Colonic mucosa (tissue), 4 donors: Measurements from ENCODE around the gene ARHGEF16. TPM values are rescaled to one million over a fixed set of nuclear protein-coding genes. Genes with fewer than 3 reads are reported as not detected.

ENCODE experiments used
- DNase-seq: peaks from one replicate; pipeline ENCODE4 v3.0.0-alpha.2; 2020
- H3K27ac ChIP-seq: fragments of 200-600 bp; one replicate; pipeline ENCODE4 v1.8.0; 2021
- H3K27me3 ChIP-seq: fragments of 200-600 bp; one replicate; pipeline ENCODE4 v1.8.0; 2021
- H3K36me3 ChIP-seq: fragments of 200-600 bp; one replicate; pipeline ENCODE4 v1.8.0; 2021
- H3K4me1 ChIP-seq: fragments of 200-600 bp; one replicate; pipeline ENCODE4 v1.8.0; 2021; ENCODE audit warnings: mild to moderate bottlenecking
- H3K4me3 ChIP-seq: fragments of 200-600 bp; one replicate; pipeline ENCODE4 v1.8.0; 2021
- H3K9ac ChIP-seq, 2 donors: one replicate each; pipeline ENCODE4 v1.7.0; 2013; ENCODE audit warnings: control low read depth in 2 of 2, low read depth in 2 of 2, low read length in 2 of 2
- H3K9me3 ChIP-seq: fragments of 200-600 bp; one replicate; pipeline ENCODE4 v1.8.0; 2021
- intact Hi-C: fragments of 100-400 bp; cut with DNase I; formaldehyde crosslinking; loops from one replicate; pipeline ENCODE4 v1.14.1; 2022
- total RNA-seq, 2 donors: library from RNA; stranded (reverse); fragmentation: NEBNext Ultra II Directional in 1 of 2; extraction: Animal tissue kit (Norgen Biotek cat#: 25700) in 1 of 2; gene quantifications; one replicate each; pipeline ENCODE4 v1.2.1, GENCODE V29; 2021
- TF ChIP-seq, protein P1 (sequence below): fragments of 200-600 bp; IDR thresholded peaks from one replicate; pipeline ENCODE4 v1.8.0; 2022; ENCODE audit warnings: antibody characterized with exemption, mild to moderate bottlenecking
- donor health status: healthy.
- donor health status: DM: no; HTN: no; CAD: no.
- donor health status: DM: no; HTN: no; CAD: no.

Gene ARHGEF16
- total RNA-seq, 2 donors from 2014 or later, result 77.3 to 90.2 TPM

DNA sequence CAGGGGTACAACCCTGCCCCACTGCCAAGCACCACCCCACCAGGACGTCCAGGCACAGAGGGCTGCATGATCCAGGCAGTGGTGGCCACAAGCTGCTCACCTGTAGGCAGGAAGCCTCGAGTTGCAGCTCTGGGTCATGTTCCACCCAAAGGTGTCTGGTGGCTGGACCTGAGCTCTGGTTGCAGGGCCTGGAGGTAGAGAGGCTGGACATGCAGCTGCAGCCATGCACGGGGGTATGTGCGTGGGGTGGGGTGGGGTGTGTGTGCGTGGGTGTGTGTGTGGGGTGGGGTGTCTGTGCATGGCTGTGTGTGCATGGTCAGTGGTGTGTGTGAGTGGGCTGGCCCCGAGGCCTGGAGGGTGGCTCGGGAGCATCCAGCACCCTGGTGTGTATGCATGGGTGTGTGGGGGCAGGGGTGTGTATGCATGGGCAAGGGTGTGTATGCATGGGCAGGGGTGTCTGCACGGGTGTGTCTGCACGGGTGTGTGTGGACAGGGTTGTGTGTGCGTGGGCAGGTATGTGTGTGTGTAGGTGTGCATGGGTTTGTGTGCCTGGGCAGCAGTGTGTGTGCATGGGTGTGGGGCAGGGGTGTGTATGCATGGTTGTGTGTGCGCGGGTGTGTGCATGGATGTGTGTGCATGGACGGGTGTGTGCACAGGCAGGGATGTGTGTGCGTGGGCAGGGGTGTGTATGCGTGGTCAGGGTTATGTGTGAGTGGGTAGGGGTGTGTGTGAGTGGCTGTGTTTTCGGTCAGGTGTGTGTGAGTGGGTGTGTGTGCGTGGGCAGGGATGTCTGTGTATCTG, 15.6 kb downstream of the ARHGEF16 start:
- Histone ChIP-seq H3K36me3 (no peaks in the 10 kb centered on the region), H3K27ac (no peak overlapping the region), H3K4me1 (no peaks in the 10 kb centered on the region), H3K9ac (no peak overlapping the region), H3K4me3 (no peak overlapping the region), H3K27me3 (no peaks in the 10 kb centered on the region), H3K9me3 (no peaks in the 10 kb centered on the region)
- DNase-seq, result no peak
- TF ChIP-seq, protein P1, sequence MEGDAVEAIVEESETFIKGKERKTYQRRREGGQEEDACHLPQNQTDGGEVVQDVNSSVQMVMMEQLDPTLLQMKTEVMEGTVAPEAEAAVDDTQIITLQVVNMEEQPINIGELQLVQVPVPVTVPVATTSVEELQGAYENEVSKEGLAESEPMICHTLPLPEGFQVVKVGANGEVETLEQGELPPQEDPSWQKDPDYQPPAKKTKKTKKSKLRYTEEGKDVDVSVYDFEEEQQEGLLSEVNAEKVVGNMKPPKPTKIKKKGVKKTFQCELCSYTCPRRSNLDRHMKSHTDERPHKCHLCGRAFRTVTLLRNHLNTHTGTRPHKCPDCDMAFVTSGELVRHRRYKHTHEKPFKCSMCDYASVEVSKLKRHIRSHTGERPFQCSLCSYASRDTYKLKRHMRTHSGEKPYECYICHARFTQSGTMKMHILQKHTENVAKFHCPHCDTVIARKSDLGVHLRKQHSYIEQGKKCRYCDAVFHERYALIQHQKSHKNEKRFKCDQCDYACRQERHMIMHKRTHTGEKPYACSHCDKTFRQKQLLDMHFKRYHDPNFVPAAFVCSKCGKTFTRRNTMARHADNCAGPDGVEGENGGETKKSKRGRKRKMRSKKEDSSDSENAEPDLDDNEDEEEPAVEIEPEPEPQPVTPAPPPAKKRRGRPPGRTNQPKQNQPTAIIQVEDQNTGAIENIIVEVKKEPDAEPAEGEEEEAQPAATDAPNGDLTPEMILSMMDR, result no peak
- intact Hi-C loops, result no loop called here

DNA sequence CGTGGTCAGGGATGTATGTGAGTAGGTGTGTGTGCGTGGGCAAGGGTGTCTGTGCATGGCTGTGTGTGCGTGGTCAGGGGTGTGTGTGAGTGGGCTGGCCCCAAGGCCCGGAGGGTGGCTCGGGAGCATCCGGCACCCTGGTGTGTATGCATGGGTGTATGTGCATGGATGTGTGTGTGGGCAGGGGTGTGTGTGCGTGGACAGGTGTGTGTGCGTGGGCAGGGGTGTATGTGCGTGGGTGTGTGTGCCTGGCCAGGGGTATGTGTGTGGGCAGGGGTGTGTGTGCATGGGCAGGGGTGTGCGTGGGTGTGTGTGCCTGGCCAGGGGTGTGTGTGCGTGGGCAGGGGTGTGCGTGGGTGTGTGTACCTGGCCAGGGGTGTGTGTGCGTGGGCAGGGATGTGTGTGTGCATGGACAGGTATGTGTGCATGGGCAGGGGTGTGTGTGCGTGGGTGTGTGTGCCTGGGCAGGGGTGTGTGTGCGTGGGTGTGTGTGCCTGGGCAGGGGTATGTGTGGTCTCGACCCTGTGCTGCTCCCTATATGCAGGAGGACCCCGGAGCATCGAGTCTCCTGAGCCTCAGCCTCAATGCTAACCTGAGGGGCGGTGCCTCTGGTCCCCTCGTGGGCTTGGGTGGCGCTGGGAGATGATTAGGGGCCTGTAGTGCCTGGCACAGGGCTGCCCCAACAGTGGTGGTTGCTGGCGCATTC, 16.3 kb downstream of the ARHGEF16 start:
- Histone ChIP-seq H3K4me3 (no peak overlapping the region), H3K9ac (no peak overlapping the region), H3K27ac (no peak overlapping the region), H3K27me3 (no peaks in the 10 kb centered on the region), H3K36me3 (no peaks in the 10 kb centered on the region), H3K4me1 (no peaks in the 10 kb centered on the region), H3K9me3 (no peaks in the 10 kb centered on the region)
- no peak for DNase-seq
- intact Hi-C loops, result no loop called here
- TF ChIP-seq, protein P1, result no peak

DNA sequence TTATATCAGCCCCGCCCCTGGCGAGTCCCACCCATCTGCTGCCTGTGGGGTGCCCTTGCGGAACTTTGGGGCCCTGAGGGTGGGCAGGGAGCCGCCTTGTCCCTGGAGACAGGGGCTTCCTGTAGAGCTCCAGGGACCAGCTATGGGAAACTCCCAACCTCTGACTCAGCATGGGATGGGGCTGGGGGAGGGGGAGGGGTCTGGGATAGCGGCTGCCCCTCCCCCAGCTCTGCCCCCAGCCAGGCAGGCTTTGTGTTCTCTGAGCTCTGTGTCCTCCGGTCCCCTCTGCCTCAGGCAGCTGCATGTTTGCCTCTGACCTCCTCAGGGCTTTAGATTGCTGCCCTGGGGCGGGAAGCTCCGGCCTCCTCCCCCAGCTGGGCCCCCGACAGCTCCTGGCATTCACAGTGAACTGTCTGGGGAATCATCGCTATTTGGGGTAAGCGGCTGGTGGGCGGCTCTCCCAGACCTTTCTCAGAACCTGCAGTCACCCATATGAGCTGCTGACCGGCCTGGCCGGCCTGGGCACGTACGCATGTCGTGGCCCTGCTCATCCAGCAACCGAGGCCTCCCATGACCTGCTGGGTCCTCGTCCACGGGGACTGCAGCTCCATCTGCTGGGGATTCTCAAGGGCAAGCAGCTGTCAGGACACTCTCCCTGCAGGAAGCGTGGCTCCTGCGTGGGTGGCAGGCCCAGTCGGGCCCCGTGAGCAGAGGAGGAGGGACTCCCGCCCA, 17.1 kb downstream of the ARHGEF16 start:
- Histone ChIP-seq H3K27me3 (no peaks in the 10 kb centered on the region), H3K9me3 (no peaks in the 10 kb centered on the region), H3K9ac (no peak overlapping the region), H3K27ac (no peak overlapping the region), H3K36me3 (no peaks in the 10 kb centered on the region), H3K4me1 (no peaks in the 10 kb centered on the region), H3K4me3 (no peak overlapping the region)
- intact Hi-C loops, result no loop called here
- no peak for DNase-seq
- TF ChIP-seq, protein P1, result no peak

DNA sequence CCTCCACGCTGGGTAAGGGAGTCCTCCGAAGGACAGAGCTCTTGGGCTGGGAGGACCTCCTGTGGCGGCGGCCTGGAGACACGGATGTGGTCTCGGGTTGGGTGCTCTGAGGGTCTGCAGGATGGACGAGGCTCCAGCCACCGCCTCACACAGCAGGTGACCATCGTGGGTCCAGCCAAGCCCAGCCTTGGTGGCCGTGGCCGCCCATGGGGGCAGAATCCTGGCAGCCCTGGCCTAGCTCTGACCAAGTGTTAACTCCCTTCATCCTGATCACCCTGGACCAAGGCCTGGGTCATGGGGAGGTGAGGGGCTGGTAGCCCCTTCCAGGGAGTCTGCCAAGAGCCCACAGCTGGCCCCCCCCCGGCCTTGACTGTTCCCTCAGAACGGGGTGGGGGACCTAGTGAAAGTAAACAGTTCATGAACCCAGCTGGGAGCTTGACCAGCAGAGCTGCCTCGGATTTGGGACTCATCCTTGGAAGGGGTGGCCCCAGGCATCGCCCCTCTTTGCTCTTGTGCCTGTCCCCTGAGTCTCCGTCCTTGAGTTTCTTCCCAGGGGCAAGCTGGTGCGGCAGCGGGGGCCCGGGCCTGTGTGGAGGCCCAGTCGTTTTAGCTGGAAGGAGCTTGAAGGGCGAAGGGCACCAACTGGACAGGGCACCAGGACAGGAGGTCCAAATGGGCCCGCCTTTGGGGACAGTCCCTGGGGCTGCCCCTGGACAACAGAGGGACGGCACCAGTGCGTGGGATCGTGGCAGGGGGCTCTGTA, 17.8 kb downstream of the ARHGEF16 start:
- TF ChIP-seq, protein P1, result no peak
- no peak overlapping the region for H3K27ac ChIP-seq

DNA sequence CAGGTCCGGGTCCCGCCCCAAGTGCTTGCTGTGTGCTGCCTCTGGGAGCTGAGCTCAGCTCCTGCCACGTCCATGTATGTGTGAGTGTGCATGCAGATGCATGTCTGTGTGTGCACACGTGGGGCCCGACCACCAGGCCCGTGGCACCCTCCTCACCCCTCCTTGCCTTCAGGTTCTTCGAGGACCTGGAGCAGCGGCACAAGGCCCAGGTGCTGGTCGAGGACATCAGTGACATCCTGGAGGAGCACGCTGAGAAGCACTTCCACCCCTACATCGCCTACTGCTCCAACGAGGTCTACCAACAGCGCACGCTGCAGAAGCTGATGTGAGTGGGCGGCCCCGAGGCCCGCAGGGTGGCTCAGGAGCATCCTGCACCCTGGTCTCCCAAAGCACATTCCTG, 18.4 kb downstream of the ARHGEF16 start:
- H3K4me1 ChIP-seq, result no peaks in the 10 kb centered on the region
- no peaks in the 10 kb centered on the region for H3K36me3 ChIP-seq
- no peaks in the 10 kb centered on the region for H3K9me3 ChIP-seq

More for the DNA sequence above, 17.8 kb downstream of the ARHGEF16 start:
- H3K4me3 ChIP-seq, result no peak overlapping the region
- H3K9me3 ChIP-seq, result no peaks in the 10 kb centered on the region
- no peaks in the 10 kb centered on the region for H3K27me3 ChIP-seq
- no peaks in the 10 kb centered on the region for H3K4me1 ChIP-seq
- DNase-seq, result no peak
- H3K9ac ChIP-seq, result no peak overlapping the region
- no peaks in the 10 kb centered on the region for H3K36me3 ChIP-seq
- intact Hi-C loops, result no loop called here

More for the DNA sequence above, 18.4 kb downstream of the ARHGEF16 start:
- no peak for DNase-seq
- Histone ChIP-seq H3K27ac (no peak overlapping the region), H3K27me3 (no peaks in the 10 kb centered on the region), H3K9ac (no peak overlapping the region), H3K4me3 (no peak overlapping the region)
- intact Hi-C loops, result no loop called here
- TF ChIP-seq, protein P1, result no peak
